NOMO-1 treated with DMSO at 0.1 percent for 48 hours (cell line): Measurements from ENCODE around the gene MX2.
A peak's percentile ranks its signal among the peaks of the same experiment; 100 is the strongest.

Experiments used
- DNase-seq: peaks from one replicate; lab custom pipeline; 2025; ENCODE audit not compliant: unreplicated experiment; lab: John Stamatoyannopoulos, UW

MX2 gene

DNA sequence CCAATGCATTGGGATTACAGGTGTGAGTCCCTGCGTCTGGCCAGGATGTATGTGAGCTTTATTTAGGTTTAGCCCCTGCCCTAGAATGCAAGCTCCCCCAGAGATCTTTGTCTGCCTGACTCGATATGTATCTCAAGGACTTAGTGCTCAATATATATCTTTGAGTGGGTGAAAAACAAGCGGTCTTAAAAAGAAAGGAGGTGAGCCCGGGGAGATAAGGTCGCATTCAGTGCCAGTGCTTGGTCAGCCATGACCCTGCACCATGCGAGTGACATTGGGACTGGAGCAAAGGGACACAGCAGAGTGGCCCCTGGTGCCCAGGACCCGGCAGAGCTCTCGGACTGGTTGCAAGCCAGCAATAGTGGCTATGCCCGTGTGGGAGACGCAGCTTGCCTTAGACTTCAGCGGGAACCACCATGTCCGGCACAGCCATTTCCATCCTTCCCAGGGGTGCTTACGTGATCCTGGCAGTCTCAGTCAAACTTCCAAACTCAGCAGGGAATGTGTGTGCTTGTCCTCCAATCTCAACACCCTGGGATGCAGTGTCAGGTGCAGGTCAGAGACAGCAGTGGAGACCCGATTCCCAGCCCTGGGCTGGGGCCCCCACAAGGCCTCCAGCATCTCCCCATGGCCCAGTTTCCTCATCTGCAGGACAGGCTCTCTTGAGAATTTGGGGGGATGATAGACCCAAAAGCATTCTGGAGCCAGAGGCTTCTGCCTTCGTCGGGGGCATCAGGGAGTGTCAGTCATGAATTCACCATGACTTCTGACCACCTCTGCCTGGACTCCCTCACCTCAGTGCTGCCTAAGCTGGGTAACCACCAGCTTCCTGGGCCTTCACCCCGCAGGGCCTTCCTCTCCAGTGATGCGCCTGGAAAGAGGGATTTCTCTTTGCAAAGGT lies 1.8 kb downstream of the MX2 start:
- no peak for DNase-seq

DNA sequence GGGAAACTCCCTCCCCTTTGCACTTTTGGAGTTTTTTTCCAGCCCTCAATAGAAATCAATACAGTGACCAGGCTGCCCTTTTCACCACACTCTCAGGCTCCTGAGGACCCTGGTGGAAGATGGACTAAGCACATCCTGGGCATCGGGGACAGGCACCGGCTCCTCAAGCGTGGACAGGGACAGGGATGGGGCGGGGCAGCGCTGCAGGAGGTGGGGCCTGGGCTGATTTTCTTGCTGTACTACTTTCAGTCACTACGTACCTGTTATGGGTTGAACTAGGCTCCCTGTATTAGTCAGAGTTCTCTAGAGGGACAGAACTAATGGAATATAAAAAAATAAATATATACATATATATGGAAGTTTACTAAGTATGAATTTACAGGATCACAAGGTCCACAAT lies 2.5 kb downstream of the MX2 start:
- DNase-seq: no peak

DNA sequence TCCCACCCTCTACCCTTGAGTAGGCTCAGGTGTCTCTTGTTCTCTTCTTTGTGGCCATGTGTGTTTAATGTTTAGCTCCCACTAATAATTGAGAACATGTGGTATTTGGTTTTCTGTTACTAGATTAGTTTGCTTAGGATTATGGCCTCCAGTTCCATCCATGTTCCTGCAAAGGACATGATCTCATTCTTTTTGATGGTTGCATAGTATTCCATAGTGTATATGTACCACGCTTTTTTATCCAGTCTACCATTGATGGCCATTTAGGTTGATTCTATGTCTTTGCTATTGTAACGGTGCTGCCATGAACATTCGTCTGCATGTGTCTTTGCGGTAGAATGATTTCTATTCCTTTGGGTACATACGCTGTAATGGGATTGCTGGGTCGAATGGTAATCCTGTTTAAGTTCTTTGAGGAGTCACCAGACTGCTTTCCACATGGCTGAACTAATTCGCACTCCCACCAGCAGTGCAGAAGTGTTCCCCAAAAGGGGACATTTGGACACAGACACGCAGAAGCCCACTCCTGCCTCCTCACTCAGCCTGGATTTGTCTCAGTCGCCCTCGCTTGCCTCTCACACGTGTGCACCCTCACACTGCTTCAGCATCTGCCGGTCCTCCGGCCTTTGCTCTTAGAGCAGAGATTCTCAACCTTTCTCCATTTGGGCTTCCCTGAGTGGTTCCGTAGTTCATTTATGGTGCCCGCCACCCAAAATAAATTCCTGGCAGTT lies 3.7 kb downstream of the MX2 start:
- DNase-seq: no peak

DNA sequence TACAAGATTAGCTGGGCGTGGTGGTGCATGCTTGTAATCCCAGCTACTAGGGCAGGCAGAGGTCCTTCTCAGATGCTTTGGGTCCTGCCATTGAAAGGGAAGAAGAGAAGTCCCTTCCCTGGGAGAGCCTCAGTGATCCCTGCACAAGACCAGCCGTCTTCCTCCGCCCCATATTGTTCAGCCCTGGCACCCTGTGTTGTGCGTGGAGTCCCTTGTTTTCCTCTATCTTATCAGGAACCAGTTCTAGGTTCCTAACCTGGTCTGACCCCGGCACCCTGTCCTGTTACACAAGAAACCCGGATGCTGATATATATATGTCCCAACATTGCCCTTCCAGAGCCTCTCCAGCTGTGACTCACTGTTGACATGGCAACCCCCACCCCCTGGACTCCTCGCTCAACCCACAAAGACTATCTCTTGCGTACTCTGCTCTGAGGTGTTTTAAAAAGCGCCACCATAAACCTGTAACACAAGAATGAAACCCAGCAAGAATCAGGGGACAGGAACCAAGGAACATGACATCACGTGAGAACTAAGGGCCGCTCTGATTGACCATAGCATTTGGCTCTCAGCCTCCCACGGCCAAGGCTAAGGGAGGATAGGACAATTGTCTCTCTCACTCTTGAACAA lies 4.8 kb downstream of the MX2 start:
- peak; percentile 96 for DNase-seq

DNA sequence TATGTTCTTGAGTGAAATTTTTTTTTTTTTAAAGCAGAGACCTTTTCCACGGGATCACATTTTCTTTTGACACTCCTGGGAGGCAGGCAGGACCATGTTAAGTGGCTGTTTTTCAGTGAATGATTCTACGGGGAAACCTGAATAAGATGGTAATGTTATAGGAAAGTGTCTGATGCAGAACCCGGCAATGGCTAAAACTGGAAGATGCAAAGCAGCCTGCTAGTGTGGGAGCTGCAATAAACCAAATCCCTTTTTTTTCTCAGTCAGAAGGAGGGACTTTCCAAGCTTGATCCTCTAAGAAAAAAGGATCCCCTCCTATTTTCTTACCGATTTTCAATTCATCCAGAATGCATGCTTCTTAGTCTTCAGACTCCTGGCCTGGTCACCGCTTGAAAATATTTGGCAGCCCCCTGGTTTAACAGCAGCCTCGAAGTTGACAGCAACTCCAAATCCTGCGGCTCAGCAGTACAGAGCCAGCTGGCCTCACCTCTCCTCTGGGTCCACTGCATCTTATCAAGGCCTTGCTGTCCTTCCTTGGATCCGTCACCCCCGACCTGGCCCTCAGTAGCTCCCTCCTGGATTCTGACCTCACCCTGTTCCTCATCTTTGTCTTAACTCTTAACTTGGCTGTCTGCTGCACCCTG lies 5.6 kb downstream of the MX2 start:
- no peak for DNase-seq

DNA sequence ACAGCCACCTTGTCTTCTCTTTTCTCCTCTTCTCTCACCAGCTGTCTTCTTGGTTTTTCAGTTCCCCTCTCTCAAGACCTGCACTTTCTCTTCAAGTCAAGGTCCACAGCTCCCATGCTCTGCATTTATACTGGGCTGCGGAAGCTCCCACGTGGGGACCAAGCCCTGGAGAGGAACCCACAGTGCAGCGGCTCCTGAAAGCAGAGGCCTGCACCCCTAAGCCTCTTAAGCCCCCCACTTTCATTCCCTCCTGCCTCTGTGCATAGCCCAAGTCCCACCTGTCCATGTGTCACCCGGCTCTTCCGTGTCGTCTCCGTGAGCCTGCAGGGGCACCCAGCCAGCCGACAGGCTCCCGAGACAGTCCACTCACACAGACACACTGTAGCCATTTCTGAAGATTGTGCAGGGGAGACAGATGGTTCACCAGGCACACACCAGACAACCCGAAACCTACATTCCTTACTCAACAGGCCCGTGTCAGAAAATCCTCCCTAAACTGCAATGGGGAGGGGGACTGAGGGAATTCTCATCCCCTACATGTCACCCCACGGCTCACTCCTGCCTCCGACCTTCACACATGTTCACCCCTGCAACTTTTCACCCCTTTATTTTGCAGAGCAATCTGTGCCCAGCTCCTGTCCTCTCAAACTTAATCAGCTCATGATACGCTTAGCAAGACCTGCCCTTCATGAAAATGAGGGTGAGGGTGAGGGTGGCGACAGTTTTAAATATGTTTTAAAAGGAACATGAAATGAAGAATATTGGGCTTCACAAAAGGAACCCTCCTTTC lies 6.3 kb downstream of the MX2 start:
- DNase-seq: peak; percentile 16

DNA sequence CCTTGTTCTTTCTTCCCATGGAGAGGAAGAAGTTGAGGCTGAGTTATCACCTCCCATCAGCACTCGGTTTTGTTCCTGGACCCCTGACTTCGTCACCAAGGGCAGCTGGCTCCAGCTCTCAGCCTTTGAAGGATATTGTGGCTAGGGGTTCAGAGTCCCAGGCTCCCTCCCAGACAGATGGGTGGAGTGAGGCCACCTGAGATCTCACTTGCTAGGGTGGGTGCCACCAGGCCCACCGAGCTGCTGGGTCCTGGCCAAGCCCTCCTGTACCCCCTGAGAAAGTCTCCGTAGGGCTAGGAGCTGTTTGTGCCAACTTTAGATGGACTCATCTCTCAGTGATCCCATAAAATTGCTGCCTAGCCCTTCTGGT lies 6.9 kb downstream of the MX2 start:
- no peak for DNase-seq

DNA sequence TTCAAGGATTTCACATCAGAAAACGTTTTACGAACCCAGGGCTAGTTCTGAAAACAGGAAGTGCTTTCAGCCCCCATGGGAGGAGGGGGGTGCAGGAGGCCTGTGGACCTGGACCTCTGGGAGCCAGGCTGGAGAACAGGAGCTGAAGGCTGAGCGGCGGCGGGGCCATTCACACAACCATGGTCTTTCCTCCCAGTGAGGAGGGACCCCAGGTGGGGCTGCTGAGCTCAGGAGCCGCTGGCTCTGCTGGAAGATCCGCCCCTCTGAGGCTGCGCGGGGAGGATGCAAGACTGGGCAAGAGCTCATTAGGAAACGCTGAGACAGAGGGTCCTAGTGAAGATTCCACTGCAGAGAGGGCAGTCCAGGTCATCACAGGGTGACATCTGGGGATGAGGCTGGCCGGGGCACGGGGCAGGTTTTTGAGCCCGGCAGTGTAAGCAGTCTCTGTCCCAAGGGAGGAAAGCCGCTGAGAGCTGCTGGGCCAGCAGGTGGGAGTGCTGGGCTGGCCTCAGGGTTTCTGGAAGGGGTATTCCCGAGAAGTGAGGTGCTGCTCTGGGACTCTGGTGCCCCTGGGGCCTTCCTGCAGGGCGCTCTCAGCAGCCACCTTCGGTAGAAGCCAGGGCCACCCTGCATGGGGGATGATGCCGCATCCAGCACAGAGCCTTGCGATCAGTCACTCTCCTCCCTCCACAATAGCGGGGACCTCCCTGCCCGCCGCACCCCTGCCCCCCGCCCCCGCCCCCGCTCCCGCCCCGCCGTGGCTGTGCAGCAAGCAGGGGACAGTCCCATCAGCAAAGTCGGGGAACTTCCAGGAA lies 7.5 kb downstream of the MX2 start:
- DNase-seq: peak; percentile 43

DNA sequence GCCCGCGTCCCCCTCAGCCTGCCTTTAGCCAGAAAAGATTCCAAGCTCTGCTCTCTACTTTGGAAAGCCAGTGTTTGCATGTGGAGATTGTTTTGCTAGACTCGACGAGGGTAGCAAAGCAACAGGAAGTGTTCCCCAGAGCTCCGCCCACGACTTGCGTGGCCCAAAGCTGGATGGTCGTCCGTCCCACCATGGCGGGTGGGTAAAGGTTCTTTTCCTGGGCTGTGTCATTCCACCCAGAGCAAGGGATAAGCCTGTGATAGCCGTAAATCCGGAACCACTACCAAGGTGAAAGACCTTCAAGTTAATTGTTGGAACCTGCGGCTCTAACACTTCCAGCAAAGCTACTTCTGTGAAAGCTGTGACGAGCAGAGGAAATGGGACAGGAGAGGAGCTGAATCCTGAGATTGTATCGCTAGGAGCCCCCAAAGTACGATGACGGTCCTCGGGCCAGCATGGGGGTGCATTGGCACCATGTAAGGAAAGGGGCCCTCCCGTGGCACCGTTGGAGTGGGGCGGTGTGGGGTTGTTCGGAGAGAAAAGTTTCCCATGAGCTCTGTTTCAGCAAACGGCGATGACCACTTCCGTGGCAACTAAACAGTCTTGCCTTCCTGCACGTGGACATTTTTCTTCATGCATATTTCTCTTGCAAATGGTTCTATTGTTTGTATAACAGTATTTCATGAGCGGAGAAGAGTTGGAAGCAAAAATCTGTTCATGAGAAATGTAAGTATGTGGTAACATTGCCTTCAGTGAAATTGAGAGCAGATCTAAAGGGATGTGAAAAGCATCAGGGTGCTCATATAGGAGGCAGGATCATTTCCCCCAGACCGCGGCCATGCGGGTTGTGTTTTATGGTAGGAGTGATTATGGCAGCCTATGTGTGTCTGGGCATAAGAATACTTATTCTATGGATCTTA lies 8.4 kb downstream of the MX2 start:
- peak; percentile 44 for DNase-seq

DNA sequence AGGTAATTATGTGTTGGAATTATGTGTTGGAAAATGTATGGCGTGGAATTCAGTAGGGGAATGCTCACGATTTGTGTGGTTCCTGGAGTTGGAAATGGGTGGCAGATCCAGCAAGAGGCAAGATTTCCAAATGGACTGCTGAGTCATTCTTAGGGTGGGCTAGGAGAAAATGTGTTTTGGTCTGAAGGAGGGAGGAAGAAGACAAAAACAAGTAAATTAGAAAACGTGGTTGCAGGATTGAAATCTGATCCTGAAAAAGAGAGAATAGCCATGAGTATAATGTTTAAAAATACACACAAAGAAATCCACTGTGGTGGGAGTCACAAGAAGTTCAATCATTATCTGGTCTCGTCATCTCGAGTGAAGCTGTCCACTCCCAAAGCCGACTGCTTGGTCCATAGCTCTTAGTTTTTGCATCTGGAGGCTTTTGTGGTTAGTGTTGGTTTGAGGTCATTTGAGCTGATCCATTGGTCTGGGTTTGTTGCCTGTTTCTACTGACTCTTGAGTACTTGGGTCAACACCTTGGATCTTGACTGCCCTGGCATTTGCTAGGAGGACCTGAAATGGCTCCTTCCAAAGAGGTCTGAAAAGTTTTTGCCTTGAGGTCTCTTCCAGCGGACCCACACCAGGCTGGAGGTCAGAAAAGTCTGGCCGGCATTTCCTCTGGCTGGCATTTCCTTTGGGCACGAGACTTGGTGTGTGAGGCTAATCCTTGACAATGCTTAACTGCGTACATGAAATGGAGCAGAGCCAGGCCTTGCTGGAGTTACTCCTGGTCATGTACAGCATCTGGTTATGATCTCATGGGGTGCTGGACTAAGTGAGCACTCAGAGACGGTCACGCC lies 9.2 kb downstream of the MX2 start:
- DNase-seq: no peak

DNA sequence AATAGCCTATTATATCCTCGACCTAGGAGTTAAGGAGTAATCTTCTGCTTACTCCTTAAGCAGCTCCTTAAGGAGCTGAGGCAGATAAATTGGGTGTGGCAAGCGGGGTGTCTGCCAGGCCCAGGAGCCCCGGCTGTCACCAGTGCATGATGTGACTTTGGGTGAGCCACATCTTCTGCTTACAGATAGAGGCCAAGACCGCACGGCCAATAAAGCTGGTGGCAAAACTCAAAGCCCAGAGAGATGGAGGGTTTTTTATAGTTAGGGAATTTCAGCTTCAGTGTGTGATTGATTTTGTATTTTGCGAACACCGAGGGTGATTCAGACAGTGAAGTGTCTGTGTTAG lies 9.8 kb downstream of the MX2 start:
- DNase-seq: no peak

DNA sequence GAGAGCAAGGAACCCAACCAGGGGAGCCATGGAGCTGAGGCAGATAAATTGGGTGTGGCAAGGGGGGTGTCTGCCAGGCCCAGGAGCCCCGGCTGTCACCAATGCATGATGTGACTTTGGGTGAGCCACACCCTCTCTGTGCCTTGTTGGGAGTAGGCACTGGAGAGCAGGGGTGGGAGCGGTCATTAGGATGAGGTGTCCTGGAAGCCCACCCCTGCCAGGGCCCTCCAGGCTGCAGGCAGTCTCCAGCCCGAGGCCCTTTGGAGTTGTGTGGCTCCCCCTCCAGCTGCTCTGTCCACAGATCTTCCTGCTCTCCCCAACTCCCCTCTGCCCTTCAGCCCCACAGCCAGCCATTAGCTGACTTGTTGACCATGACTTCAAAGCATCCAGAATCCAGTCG lies 11.4 kb downstream of the MX2 start:
- no peak for DNase-seq

DNA sequence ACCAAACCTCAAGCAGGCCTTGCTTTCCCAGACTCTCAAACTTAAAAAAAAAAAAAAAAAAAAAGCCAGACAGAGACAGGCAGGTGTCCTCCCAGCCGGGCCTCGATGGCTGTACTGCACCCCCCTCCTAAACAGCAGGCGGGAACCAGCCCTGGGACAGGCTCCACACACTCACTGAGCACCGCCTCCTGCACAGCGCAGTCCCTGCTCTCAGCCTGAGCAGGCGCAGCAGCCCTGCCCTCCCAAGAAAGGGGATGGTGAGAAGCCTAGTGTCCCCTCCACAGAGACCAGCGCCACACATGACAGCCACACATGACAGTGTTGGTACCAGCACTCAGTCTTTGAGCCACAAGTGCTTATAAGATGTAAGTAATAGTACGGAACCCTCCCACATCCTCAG lies 11.9 kb downstream of the MX2 start:
- no peak for DNase-seq

DNA sequence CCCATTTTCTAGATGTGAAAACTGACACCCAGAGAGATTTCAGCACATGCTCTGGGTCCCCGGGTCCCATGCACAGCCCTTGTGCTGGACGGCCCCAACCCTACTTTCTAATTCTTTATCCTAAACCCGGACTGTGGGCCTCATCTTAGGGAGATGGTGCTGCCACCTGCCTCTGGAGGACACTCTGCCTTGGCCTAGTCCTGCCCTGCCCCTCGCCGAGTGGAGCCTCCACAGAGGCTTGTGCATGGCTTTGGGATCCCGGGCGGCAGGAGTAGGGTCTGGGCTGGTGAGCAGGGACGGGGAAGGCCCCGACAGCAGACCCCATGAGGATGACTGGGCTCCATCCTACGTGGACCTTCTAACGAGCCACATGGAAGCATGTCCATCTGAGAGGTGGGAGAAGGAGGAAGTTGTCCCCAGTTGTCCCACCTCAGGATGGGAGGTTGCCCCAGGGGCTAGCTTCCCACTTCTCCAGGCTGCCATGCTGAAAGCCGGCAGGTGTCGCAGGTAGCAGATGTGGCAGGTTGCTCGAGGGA lies 12.4 kb downstream of the MX2 start:
- no peak for DNase-seq

DNA sequence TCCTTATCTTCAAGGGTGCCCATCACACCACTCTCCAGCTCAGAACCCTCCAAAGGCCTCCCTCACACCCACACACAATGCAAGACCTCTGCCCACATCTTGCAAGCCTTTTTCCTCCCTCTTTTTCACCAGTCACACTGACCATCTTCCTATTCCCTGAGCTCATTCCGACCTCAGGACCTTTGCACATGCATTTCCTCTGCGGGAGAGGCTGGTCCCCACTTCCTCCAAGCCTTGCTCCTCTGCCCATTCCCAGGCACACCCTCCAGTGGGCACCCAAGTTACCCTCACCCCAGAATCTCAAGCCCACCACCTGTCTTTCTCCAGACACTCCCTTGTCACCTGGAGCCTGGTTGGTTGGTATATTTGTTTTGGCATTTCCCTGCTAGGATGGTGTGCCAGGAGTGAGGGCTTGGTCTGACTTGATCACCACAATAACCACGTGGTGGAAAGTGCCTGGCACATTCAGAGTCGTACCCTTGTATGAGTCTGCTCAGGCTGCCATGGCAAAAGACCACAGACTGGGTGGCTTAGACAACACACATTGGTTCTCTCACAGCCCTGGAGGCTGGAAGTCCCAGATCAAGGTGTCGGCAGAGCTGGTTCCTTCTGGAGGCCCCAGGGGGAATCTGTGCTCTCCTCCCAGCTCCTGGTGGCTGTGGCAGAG lies 13.2 kb downstream of the MX2 start:
- no peak for DNase-seq

DNA sequence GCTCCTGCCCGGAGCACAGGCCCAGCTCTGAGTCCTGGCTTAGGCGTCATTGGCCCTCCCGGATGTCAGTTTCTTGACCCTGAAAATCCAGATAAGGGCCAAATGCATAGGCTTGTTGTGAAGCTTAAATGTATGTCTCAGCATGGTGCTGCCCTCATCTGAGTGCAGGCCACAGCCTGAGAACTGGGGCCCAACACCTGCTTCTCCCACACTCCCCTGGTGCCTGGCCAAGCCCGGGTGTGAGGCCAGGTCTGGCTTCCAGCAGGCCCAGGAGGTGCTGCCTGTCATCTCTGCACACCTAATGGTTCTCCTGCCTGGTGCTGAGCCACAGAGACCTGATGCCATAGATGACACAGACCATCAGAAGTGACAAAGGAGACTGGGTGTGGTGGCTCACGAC lies 14.0 kb downstream of the MX2 start:
- DNase-seq: no peak

DNA sequence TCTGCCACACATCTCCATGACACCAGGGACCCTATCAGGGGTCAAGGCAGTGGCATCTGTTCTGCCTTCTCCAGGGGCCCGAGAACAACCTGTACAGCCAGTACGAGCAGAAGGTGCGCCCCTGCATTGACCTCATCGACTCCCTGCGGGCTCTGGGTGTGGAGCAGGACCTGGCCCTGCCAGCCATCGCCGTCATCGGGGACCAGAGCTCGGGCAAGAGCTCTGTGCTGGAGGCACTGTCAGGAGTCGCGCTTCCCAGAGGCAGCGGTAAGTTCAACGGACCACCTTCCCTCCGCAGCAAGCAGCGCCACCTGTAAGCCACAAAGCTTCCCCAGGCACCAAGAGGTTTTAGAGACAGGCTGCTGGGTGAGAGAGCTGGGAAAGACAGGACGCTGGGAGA lies 15.9 kb downstream of the MX2 start:
- DNase-seq: no peak
